ENCODE results near the gene RILPL1.

DNA sequence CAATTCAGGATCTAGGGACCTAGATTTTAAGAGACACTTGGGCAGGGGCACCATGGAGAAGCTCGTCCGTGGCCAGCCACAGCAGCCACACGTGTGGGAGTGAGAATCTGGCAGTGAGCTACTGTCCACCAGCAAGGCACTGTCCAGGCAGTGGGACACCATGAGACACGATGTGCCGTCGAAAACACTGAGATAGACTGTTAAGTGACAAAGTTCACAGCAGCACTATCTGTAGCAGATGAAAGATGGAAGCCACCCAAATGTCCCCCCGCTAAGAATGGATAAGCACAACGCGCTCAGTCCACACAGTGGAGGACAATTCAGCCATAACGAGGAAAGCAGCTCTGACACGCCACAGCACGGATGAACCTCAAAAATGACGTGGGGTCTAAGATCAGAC, 19.7 kb downstream of the RILPL1 start:
- TF ChIP-seq CTCF (conservative IDR thresholded peaks at IDR 0.05; ENCODE audit: low read depth, low read length): no peak
- TF ChIP-seq EZH2phosphoT487 (IDR thresholded peaks at IDR 0.05; ENCODE audit: borderline replicate concordance, low read length): no peak

Data from PC-3 (cell line).